HG02623 (cell line): ENCODE measurements around the gene STUB1.

Experiments used
- ATAC-seq: cut with Tn5 transposase; IDR thresholded peaks from one replicate; pipeline ENCODE4 v1.9.1; 2021; ENCODE audit warnings: moderate library complexity; ENCODE audit not compliant: unreplicated experiment

Gene STUB1

DNA sequence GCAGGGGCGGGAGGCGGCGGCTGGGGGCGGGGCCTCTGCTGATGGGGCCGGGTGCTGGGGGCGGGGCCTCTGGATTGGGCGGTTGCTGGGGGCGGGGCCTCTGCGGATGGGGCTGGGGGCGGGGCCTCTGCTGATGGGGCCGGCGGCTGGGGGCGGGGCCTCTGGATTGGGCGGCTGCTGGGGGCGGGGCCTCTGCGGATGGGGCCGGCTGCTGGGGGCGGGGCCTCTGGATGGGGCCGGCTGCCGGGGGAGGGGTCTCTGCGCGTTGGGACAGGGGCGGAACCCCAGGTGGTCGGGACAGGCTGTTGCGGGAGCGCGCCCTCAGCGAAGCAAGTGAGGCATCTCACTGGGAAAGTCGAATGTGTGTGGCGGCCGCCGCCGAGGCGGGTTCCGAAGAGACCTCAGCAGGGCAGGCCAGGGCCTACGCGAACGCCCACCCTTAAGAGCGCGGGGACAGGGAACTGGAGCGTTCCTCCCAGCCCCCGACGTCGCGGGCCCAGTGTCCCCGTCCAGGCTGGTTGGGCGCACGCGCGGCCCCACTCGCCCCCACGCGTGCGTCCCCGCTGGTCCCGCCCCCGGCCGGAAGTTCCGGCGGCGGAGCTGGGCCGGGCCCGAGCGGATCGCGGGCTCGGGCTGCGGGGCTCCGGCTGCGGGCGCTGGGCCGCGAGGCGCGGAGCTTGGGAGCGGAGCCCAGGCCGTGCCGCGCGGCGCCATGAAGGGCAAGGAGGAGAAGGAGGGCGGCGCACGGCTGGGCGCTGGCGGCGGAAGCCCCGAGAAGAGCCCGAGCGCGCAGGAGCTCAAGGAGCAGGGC lies at the start of gene STUB1:
Gene STUB1 (plus strand): TSS at position 597 of the 811 bp plus-strand sequence. CDS start 116 bp downstream, at position 713.
- ATAC-seq, result no peak

DNA sequence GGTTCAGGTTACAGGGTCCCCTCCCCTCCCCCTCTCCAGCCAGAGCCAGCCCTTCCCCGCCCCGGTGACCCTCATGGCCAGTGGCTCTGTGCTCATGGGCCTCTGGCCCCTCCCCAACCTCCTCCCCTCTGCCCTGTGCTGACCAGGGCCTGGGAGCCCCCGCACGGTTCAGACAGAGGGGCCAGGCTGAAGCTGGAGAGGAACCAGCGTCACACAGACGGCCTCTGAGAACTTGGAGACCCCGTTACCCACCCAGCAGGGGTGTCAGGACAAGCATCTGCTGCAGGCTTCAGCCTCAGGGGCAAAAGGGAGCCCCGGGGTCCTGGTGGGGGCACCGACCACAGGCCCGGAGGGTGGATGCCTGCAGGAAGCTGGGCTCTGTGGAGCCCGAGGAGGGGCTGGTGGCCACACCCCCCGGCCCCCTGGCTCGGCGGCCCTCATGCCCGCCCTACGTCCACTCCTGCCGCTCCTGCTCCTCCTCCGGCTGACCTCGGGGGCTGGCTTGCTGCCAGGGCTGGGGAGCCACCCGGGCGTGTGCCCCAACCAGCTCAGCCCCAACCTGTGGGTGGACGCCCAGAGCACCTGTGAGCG lies 49.3 kb upstream of the STUB1 start, which contains the start of gene WFIKKN1:
Gene WFIKKN1 (plus strand): TSS at position 171 of the 591 bp plus-strand sequence. CDS start 269 bp downstream, at position 440.
- ATAC-seq, result no peak

GRCh38 chr16:631808-632358 lies 48.3 kb upstream of the STUB1 start:
- ATAC-seq, result no peak

GRCh38 chr16:632486-633335 lies 47.5 kb upstream of the STUB1 start:
- ATAC-seq, result no peak

- ATAC-seq, result no peak
These were observed 46.7 kb upstream of the STUB1 start for GRCh38 chr16:633336-634050.

- ATAC-seq, result no peak
These were observed 46.0 kb upstream of the STUB1 start for GRCh38 chr16:634051-634670.

DNA sequence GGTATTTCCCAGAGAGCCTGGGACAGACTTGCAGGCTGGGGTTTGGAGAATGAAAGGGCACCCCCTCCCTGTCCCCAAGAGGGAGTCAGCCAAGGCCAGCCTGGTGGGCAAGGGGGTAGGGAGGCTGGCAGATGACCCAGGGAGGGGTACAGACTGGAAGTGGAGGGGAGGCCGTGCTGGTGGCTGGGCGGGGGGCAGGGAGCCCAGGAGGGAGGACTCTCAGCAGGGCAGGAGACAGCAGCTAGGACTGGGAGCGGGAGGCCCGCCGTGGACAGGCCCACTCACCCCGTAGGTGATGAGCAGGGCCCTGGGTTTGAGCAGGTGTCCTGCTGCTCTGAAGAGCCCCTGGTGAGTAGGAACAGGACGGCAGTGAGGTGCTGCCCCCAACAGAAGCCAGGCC lies 45.2 kb upstream of the STUB1 start:
- ATAC-seq, result no peak

GRCh38 chr16:635573-636205 lies 44.5 kb upstream of the STUB1 start:
- ATAC-seq, result no peak

DNA sequence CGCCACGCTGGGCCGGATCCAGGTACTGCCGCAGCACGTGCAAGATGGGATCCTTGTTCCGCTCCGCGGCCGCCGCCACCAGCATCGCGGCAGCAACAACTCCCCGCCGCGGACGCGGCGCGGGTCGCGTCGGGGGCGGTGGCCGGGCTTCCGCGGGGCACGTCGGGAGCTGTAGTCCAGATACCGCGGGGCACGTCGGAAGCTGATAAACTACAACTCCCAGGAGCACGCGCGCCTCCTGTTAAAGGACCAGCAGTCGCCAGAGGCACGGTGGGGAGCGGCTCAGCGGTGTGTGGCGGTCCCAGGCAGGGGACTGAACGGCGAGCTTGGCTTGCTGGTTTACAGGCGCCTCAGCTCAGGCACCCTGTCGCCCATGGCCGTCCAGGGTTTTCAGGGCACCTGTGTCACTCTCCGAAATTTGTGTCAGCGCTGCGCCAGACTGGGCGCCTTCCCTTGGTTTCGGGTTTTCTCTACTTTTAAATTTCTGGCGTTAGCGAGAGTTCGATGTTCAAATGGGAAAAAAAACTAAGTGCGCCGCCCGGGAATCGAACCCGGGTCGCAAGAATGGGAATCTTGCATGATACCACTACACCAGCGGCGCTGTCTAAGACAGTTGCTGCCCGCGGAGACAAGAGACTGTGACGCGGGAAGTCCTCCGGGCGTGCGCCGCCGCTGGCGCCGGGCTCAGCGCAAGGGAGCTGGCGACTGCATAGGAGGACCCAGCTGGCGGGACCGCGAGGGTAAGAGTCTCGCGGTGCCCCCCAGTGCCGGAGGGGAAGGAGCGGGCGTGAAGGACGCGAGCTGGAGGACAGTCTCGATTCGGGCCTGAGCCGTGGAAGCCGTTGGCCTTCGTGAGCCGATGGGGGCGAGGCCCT lies 43.8 kb upstream of the STUB1 start, which contains the start of gene METTL26:
Gene METTL26 (minus strand): TSS at position 100 of the 875 bp plus-strand sequence. CDS start 15 bp downstream, at position 85.
- ATAC-seq, result peak; percentile 54

GRCh38 chr16:637081-638018 lies 42.9 kb upstream of the STUB1 start:
- no peak for ATAC-seq

- no peak for ATAC-seq
These were observed 42.1 kb upstream of the STUB1 start for GRCh38 chr16:638034-638543.

- ATAC-seq, result no peak
These were observed 41.4 kb upstream of the STUB1 start for GRCh38 chr16:638836-639235.

DNA sequence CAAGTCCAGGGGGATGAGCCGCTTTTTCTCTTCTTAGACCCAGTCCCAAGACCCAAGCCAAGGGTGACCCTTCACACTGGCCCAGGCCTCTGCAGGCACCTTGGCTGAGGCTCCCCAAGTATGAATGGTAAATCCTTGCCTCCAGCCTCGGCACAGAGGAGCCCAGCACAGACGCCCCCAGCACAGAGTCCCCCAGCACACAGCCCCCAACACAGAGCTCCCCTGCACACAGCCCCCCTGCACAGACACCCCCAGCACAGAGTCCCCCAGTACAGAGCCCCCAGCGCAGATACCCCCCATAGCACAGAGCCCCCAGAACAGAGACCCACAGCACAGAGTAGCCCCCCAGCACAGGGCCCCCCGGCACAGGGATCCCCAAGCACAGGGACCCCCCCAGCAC lies 39.6 kb upstream of the STUB1 start:
- ATAC-seq, result no peak

- ATAC-seq, result peak; percentile 51
These were observed 38.7 kb upstream of the STUB1 start, which contains the start of gene MCRIP2 for GRCh38 chr16:641326-642188. MCRIP2 (plus strand) TSS chr16:641828; CDS start chr16:641992, 164 bp downstream.

GRCh38 chr16:642189-643049 lies 37.8 kb upstream of the STUB1 start:
- peak; percentile 25 for ATAC-seq
